Measurements from ENCODE around the gene TBC1D10A.
"Not testable (repeated sequence)": the region's sequence is repeated elsewhere in the genome, so short reads cannot be mapped to it uniquely, and the experiment has no call there.

TBC1D10A gene

GRCh38 chr22:30344447-30345200 is 17.9 kb upstream of the TBC1D10A start:
- peak; percentile 62 to 66 for DNase-seq

DNA sequence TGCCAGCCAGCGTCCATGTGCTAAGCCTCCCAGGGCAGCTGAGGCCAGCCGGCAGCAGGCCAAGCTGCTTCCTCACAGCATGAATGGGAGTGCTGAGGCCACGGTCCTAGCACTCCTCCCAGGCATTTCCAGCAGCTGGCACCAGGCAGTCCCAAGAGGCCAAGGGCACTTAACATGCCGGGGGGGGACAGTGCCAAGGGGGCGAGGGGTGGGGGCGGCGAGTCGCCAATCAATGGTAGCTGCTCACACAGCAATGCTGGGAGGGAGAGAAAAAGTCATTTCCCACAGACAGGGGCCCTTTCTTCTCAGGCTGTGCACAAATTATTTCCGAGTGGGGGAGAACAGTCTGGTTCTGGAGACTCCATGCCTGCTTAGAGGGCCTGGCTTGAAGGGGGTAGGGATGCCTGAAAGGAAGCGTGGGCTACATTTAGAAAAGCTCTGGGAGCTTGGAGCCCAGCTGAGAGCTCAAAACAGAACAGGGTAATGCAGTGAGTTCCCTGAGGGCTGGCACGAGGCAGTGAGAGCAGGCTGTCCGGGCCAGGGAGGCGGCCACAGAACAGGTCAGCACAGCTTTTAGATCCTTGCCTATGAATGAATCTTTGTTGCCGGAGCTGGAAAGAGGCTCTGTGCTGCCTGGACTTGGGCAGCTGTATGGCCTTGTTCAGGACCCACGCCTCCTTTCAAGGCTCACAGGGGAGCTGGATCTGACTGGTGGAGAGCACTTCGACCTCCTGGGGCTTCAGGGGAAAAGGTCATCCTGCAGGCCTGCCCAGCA is 14.4 kb upstream of the TBC1D10A start:
- DNase-seq = no peak

DNA sequence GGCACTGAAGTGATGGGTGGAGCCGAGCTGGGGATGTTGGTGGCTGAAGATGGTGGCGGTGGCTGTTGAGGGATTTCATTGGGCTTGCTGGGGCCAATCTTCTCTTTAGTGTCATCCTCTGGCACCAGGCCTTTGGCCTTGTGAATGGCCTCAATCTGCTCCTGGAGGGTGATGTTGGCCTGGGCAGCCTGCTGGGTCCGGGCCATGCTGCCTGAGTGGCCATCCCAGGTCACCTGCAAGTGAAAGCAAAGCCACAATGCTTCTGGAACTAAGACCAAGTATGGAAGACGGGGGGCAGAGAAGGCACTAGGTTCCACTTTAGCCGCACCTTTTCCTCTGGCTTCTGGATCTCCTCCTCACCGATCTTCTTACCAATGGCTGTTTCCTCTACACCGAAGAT is 12.1 kb upstream of the TBC1D10A start:
- DNase-seq = no peak

- not testable (repeated sequence) for DNase-seq
Measured at GRCh38 chr22:30338341-30338740, 11.6 kb upstream of the TBC1D10A start.

DNA sequence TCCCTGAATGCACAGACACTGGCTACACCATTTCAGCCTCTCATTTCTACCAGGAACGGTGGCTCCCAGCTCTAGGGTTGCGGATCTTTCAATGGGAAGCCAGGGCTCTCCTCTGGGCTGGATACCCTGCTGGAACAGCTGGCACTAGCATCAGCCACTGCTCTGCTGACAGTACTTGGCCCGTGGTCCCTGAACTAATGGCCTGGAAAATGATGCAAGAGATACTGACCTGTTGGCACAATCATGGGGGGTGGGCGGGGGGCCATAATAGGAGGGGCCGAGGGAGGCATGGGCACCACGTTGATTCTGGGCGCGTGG is 10.7 kb upstream of the TBC1D10A start:
- no peak for DNase-seq

DNA sequence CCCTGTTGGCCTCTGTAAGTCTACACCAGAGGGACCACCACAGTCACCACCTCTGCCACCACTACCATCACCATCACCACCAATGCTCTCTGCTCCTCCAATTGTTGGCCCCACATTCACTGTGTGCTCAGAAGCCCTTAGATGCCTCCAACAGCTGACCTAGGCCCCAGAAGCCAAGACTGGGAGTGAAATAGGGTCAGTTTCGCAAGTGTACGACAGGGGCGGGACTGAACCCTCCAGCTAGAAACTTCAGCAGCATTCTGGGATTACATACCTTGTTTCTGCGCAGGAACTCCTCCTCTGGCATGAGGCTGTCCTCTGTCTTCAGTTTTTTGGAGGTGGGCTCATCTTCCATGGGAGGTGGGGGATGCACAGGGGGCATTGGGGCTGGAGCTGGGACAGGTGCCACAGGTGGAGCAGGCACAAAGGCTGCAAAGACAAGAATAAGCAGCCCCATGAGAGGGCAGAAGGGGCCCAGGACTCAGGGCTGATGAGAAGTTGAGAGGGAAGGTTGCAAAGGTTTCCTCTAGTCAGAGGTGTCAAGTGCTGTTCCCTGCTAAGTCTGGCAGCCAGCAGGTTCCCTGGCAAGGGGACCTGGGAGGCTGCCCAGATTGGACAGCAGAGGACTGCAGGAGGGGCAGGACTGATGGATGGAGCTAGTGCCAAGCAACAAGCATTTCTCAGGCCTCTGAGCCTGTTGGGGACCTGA is 10.2 kb upstream of the TBC1D10A start:
- no peak for DNase-seq

DNA sequence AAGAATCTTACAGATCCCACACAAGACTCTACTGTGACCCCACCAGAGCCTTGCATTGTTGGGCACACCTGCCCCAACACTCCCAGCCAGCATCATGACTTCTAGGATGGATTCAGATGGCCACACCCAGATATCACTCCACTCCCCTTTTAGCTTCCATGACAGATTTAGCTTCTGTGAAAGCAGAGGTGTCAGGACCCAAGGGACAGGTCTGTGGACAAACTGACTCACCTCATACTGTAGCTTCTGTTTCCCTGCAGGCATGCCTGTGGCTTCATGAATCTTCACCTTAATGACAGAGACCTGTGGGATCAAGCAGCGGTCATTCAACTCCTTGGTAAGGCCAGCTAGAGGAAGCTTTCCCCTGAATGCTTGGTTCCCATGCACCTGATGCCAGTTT is 8.5 kb upstream of the TBC1D10A start:
- no peak for DNase-seq

- DNase-seq = no peak
Measured at GRCh38 chr22:30334646-30335045, 7.9 kb upstream of the TBC1D10A start.

GRCh38 chr22:30333707-30334087 is 7.0 kb upstream of the TBC1D10A start:
- DNase-seq = peak; percentile 37 to 41

- DNase-seq = no peak
Measured at GRCh38 chr22:30332994-30333706, 6.4 kb upstream of the TBC1D10A start.

- DNase-seq = no peak
Measured at GRCh38 chr22:30332551-30332950, 5.8 kb upstream of the TBC1D10A start.

- no peak for DNase-seq
Measured at GRCh38 chr22:30328466-30329049, 1.8 kb upstream of the TBC1D10A start.

GRCh38 chr22:30327864-30328345 is 1.2 kb upstream of the TBC1D10A start:
- DNase-seq = no peak

DNA sequence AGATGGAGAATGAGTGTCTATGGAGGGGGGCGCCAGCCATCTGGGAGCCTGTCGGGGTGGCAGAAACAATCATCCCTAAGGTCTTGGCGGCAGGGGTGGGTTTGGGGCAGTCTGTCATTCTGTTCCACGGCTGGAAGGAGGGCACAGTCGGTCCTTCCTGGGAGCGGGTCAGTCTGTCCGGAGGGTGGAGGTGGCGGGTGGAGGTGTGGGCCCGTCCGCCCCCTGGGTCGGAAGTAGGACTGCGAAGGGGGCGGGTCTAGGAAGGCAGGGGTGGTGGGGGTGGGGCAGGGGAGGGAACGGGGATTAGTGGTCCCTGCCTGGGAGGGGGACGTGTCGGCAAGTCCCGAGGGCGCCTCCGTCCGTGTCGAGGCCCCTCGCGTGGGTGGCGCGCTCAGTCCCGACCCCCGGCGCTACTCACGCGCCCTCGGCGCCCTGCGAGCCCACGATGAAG is 461 bp downstream of the TBC1D10A start:
- DNase-seq = no peak

DNA sequence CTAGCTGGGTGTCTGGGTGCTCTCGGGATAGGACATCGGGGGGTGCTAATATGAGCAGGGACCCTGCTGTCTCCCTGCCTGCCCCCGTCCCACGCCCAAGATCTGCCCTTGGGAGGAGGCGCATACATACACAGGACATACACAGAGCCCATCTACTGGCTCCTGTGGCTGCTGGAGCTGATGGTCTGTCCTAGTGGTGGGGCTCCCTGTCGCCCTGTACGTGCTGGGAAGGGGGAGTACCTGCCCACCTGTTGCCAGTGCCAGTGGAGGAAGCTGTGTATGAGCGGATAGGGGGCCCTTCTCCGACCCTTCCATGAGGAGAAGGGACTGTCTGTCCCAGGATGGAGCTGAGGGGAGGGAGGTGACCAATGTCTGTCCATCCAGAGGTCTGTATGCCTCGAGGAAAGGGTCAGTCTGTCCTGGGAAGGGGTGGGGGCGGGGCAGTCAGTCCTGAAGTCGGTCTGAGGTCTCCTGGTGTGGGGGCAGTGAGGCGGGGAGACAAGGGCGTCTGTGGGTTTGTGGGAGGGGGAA is 952 bp downstream of the TBC1D10A start:
- DNase-seq = no peak

- DNase-seq = no peak
Measured at GRCh38 chr22:30325065-30325720, 1.5 kb downstream of the TBC1D10A start.

- no peak for DNase-seq
Measured at GRCh38 chr22:30324014-30324730, 2.6 kb downstream of the TBC1D10A start.

GRCh38 chr22:30323246-30323645 is 3.5 kb downstream of the TBC1D10A start:
- no peak for DNase-seq

DNA sequence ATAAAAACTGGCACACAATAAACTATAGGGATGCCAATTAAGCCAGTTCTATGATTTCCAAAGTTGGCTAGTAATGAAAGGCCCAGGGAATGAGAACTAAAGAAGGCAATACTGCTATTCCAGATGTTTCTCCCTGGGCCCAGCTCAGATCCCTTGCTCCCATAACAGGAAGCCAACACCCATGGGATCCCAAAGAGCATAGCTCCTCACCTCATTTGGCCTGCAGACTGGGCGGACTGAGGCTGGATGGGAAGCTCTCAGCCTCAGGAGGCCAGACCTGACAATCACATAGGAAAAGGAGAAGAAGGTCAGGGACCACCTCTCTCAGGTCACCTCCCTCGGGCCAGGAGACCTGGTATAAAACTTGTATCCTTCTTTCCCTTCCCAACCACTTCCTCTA is 5.3 kb downstream of the TBC1D10A start:
- DNase-seq = no peak

- no peak for DNase-seq
Measured at GRCh38 chr22:30320021-30320556, 6.7 kb downstream of the TBC1D10A start.

Data from activated T-cell treated with anti-CD3 and anti-CD28 coated beads, Interleukin-2, amount 50 U/mL, for 48 hours (primary cell).